MM.1S (cell line): Measurements from ENCODE around the gene MUC5B.

Experiments
- EZH2 ChIP-seq: fragments of 300-600 bp; sonication (generic); optimal IDR thresholded peaks from 2 replicates; pipeline ENCODE3; 2017; ENCODE audit warnings: low read depth, mild to moderate bottlenecking, antibody characterized with exemption, low read length, mixed read lengths
- EZH2phosphoT487 ChIP-seq: fragments of 300-600 bp; sonication (generic); IDR thresholded peaks from 2 replicates; pipeline ENCODE4 v1.6.1; 2018; ENCODE audit warnings: antibody characterized with exemption, low read length
- TF ChIP-seq, protein P1 (sequence below): fragments of 300-600 bp; sonication (generic); IDR thresholded peaks from 2 replicates; pipeline ENCODE4 v1.5.1; 2016; ENCODE audit warnings: antibody characterized with exemption, low read length, mixed read lengths

DNA sequence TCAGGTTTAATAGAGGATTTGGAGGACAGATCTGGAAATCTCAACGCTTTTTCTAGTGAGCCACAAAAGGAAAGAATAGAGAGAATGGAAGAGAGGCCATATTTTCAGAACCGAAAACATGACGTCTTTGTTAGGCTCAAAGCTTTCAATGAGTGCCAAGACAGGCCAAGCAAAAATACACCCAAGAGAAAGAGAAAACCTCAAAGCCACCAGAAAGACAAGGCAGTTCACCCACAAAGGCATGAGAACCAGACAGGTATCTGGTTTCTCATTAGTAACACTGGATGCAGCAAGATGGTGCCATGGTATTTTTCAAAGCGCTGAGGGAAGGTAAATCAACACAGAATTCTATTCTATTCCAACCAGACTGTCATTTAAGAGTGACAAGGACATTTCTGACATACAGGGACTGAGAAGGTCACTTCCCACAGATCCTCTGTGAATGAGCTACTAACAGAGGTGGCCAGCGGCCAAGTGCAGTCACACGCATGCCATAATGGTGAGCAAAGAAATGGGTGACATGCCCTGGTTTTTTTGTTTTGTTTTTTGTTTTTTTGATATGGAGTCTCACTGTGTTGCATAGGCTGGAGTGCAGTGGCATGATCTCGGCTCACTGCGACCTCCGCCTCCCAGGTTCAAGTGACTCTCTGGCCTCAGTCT is 44.7 kb downstream of the MUC5B start:
- TF ChIP-seq, protein P1, sequence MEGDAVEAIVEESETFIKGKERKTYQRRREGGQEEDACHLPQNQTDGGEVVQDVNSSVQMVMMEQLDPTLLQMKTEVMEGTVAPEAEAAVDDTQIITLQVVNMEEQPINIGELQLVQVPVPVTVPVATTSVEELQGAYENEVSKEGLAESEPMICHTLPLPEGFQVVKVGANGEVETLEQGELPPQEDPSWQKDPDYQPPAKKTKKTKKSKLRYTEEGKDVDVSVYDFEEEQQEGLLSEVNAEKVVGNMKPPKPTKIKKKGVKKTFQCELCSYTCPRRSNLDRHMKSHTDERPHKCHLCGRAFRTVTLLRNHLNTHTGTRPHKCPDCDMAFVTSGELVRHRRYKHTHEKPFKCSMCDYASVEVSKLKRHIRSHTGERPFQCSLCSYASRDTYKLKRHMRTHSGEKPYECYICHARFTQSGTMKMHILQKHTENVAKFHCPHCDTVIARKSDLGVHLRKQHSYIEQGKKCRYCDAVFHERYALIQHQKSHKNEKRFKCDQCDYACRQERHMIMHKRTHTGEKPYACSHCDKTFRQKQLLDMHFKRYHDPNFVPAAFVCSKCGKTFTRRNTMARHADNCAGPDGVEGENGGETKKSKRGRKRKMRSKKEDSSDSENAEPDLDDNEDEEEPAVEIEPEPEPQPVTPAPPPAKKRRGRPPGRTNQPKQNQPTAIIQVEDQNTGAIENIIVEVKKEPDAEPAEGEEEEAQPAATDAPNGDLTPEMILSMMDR, result no peak
- no peak for TF ChIP-seq EZH2
- no peak for TF ChIP-seq EZH2phosphoT487
